GM12872 (cell line): ENCODE measurements around the gene PREX1.

ENCODE experiments used
- CTCF ChIP-seq: IDR thresholded peaks from 3 replicates; pipeline ENCODE4 v1.5.1; 2011; ENCODE audit warnings: low read depth, mild to moderate bottlenecking, low read length, moderate library complexity; ENCODE audit not compliant: insufficient read depth

Gene PREX1

DNA sequence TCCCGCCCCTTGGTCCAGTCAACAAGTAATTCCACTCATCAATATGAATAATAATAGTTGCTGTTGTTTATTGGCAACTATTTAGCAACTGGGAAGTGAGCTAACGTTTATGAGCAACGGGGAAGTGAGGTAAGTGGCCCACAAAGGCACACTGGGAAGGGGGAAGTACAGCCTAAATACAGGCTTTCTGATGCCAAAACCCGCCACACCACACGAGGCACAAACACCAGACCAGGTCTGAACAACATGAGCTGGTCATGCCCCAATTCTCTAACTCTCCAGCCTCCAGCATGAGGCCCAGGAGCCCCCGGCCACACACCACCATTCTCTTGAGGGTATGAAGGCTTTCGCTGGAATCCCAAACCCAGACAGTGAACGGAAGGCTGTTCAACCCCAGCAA, 50.8 kb downstream of the PREX1 start:
- no peak for TF ChIP-seq CTCF

DNA sequence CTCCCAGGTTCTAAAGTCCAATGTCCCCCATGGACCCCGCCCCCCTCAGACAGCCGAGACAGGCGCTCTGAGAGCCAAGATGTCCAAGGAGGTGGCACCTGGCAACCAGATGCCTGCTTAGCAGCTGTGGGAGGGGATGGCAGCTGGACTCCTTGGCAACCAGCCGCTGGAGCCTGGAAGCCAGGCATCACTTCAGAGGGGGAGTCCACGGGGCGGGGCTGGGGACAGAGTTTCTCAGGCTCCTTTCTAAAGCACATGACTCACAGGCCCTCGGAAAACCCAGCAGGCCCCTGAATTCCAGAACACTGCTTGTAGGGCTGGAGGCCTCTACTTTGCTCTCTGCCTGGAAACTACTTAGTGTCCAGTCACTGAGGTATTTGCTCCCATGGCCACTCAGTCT, 51.5 kb downstream of the PREX1 start:
- TF ChIP-seq CTCF: no peak

DNA sequence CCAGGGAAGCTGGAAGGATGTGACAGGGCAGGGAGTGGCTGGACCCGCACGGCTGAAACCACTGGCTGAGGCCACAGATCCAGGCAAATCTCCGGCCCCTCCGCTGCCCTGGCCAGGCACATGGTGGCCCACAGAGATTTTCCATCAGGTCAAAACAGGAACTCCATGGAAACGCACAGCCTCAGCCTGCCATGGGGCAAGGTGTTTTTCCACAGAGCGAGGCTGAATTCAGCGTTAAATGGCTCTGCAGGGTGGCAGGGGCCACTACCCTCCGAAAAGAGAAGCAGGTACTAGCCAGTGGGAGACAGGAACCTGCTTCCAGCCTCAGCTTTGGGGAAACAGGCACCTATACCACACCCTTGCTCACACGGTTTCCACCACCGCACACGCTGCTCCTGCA, 53.1 kb downstream of the PREX1 start:
- no peak for TF ChIP-seq CTCF

- TF ChIP-seq CTCF: no peak
Measured at GRCh38 chr20:48773837-48774418, 53.9 kb downstream of the PREX1 start.

DNA sequence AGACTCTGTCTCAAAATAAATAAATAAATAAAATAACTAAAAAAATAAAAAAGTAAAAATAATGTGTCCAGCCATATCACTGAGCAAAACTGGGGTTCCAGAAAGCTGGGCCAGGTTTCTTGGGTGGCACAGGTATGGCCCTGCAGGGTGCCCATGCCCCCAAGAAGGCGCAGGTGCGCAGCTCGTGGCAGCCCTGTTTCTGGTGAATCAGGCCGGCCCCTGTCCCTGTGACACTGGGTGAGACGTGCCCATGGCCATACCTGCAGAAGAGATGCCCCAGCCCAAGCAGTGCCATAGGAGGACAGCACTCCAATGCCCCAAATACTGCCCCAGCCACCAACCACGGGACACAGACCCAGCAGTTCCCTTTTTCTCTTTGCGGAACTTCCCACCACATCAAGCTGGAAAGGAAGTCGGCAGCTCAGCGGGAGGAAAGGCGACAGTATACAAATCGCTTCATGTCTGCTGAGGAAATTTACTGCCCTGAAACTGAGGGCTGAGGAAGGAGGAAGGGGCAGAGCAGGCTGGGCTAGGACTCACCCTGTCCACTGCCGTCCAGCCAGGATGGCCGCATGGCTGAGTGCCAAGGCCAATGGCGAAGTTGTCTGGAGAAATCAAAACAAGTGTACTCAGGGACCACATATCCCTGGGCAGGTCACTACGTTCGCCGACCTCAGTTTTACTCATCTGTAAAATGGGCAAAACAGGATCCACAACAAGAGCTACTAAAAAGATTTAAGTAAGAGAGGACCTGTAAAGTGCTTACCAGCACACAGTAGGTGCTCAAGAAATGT, 55.4 kb downstream of the PREX1 start:
- no peak for TF ChIP-seq CTCF

- no peak for TF ChIP-seq CTCF
Measured at GRCh38 chr20:48771542-48771941, 56.3 kb downstream of the PREX1 start.

- TF ChIP-seq CTCF: no peak
Measured at GRCh38 chr20:48770700-48771442, 56.9 kb downstream of the PREX1 start.
